Endothelial cell of umbilical vein (primary cell): ENCODE data around the gene MKKS. TPM values are rescaled to one million over a fixed set of nuclear protein-coding genes. Genes with fewer than 3 reads are reported as not detected.

Experiments
- BruUV-seq: library from RNA; stranded (reverse); fragments of 400-500 nt; replicated peaks from 2 replicates; lab custom pipeline; 2021; lab: Mats Ljungman, UMichigan
- CTCF ChIA-PET: fragments of 300-600, 350-600 bp; sonication (Branson Sonifier 250); formaldehyde crosslinking; loops from one replicate; lab custom pipeline; 2021; ENCODE audit warnings: antibody characterized with exemption, inconsistent platforms; lab: Charles Lee
- POLR2A ChIA-PET: fragments of 300-600, 350-600 bp; sonication (Branson Sonifier 250); formaldehyde crosslinking; loops from one replicate; lab custom pipeline; 2021; ENCODE audit warnings: antibody characterized with exemption, inconsistent platforms; lab: Charles Lee
- DNase-seq: peaks from one replicate; pipeline ENCODE4 v3.0.0-alpha.2; 2011; ENCODE audit warnings: low read depth, low spot score
- FAIRE-seq: peaks from 2 replicates; lab custom pipeline; 2011; peaks lifted over from hg19 to GRCh38; lab: Jason Lieb, UNC
- H2AFZ ChIP-seq: 2 replicates; pipeline ENCODE4 v1.6.0; 2012; ENCODE audit warnings: low read depth, low read length, control low read depth, inconsistent platforms
- H3K27ac ChIP-seq: 2 replicates; pipeline ENCODE4 v1.5.1; 2011; ENCODE audit warnings: low read depth, mild to moderate bottlenecking, control low read depth, low read length, moderate library complexity; ENCODE audit not compliant: insufficient read depth
- H3K27me3 ChIP-seq, 2 experiments: 2 replicates each; pipeline versions ENCODE4 v1.6.0 to v1.6.1; 2011; ENCODE audit warnings: low read length in 2 of 2, mixed read lengths in 1 of 2; ENCODE audit not compliant: control insufficient read depth in 2 of 2, insufficient read depth in 2 of 2
- H3K36me3 ChIP-seq, 2 experiments: 2 replicates in 1 of 2; 3 replicates in 1 of 2; pipeline ENCODE4 v1.5.1; 2011; ENCODE audit warnings: low read length in 2 of 2, mild to moderate bottlenecking in 1 of 2, moderate library complexity in 1 of 2; ENCODE audit not compliant: control insufficient read depth in 2 of 2, insufficient read depth in 2 of 2; ENCODE audit errors: extremely low read depth in 1 of 2
- H3K4me1 ChIP-seq: 3 replicates; pipeline ENCODE4 v1.5.1; 2011; ENCODE audit warnings: mild to moderate bottlenecking, low read length; ENCODE audit not compliant: control insufficient read depth, insufficient read depth; ENCODE audit errors: extremely low read depth
- H3K4me2 ChIP-seq: 2 replicates; pipeline ENCODE4 v1.6.1; 2011; ENCODE audit warnings: low read length, control low read depth, mixed read lengths; ENCODE audit not compliant: insufficient read depth
- H3K4me3 ChIP-seq, 3 experiments: fragments of 200-600 bp in 1 of 3; sonication (generic), shearing (Covaris generic) in 1 of 3; replicated peaks in 1 of 3; 2 replicates each; pipeline ENCODE4 v1.5.1; 2011 to 2016; ENCODE audit warnings: control low read depth in 3 of 3, low read length in 3 of 3, mild to moderate bottlenecking in 2 of 3, inconsistent platforms in 1 of 3, low read depth in 1 of 3, moderate library complexity in 1 of 3; ENCODE audit not compliant: insufficient read depth in 1 of 3
- H3K79me2 ChIP-seq: 2 replicates; pipeline ENCODE4 v1.6.0; 2012; ENCODE audit warnings: low read length, inconsistent platforms; ENCODE audit not compliant: control insufficient read depth, insufficient read depth
- H3K9ac ChIP-seq: replicated peaks from 2 replicates; pipeline ENCODE3; 2011; ENCODE audit warnings: low read length, control low read depth; ENCODE audit not compliant: insufficient read depth; ENCODE audit errors: extremely low read depth
- H3K9me1 ChIP-seq: replicated peaks from 3 replicates; pipeline ENCODE4 v1.6.0; 2011; ENCODE audit warnings: mild to moderate bottlenecking, low read length; ENCODE audit not compliant: control insufficient read depth, insufficient read depth; ENCODE audit errors: extremely low read depth
- H3K9me3 ChIP-seq: replicated peaks from 2 replicates; pipeline ENCODE4 v1.5.1; 2012; ENCODE audit warnings: low read length, inconsistent platforms; ENCODE audit not compliant: control insufficient read depth, insufficient read depth
- H4K20me1 ChIP-seq: replicated peaks from 2 replicates; pipeline ENCODE3; 2011; ENCODE audit warnings: mild to moderate bottlenecking, low read length; ENCODE audit not compliant: control insufficient read depth, insufficient read depth; ENCODE audit errors: extremely low read depth
- CTCF ChIP-seq, 2 donors: IDR thresholded peaks; 1 replicate in 1 of 2; 2 replicates in 1 of 2; pipeline ENCODE4 v1.5.1; 2011; ENCODE audit warnings: low read length in 2 of 2, mild to moderate bottlenecking in 2 of 2, moderate library complexity in 2 of 2, control low read depth in 1 of 2, inconsistent platforms in 1 of 2, low read depth in 1 of 2; ENCODE audit not compliant: insufficient read depth in 1 of 2; ENCODE audit errors: extremely low read depth in 1 of 2
- EZH2 ChIP-seq: IDR thresholded peaks from 2 replicates; pipeline ENCODE4 v1.6.1; 2012; ENCODE audit warnings: borderline replicate concordance, low read depth, mild to moderate bottlenecking, moderate library complexity, low read length, inconsistent platforms; ENCODE audit not compliant: severe bottlenecking
- FOS ChIP-seq: IDR thresholded peaks from 2 replicates; pipeline ENCODE4 v1.6.1; 2011; ENCODE audit warnings: mild to moderate bottlenecking, low read length, moderate library complexity, borderline replicate concordance; ENCODE audit not compliant: insufficient read depth
- GATA2 ChIP-seq: IDR thresholded peaks from 2 replicates; pipeline ENCODE4 v1.7.0; 2011; ENCODE audit warnings: low read depth, mild to moderate bottlenecking, moderate library complexity, mixed read lengths, low read length; ENCODE audit not compliant: insufficient read length, insufficient read depth
- JUN ChIP-seq: IDR thresholded peaks from 2 replicates; pipeline ENCODE4 v1.6.1; 2011; ENCODE audit warnings: borderline replicate concordance, low read depth; ENCODE audit not compliant: insufficient read length, insufficient read depth
- MAX ChIP-seq: IDR thresholded peaks from 2 replicates; pipeline ENCODE4 v1.6.1; 2011; ENCODE audit not compliant: insufficient read depth, insufficient read length
- MYC ChIP-seq: IDR thresholded peaks from one replicate; pipeline ENCODE4 v1.6.1; 2011; ENCODE audit warnings: mild to moderate bottlenecking, low read depth, low read length
- POLR2A ChIP-seq: IDR thresholded peaks from 2 replicates; pipeline ENCODE4 v1.6.1; 2012; ENCODE audit warnings: low read depth, mild to moderate bottlenecking, control low read depth, low read length
- POLR2AphosphoS5 ChIP-seq: IDR thresholded peaks from 2 replicates; pipeline ENCODE4 v1.6.1; 2012; ENCODE audit warnings: low read depth, mild to moderate bottlenecking, control low read depth, low read length, moderate library complexity; ENCODE audit not compliant: insufficient read depth
- dilution Hi-C: fragments of 300-500 bp; cut with MboI; formaldehyde crosslinking; loops from one replicate; pipeline ENCODE4 v1.15.0; 2019; ENCODE audit warnings: low sequenced_read_pairs; ENCODE audit not compliant: extremely low pct_ligation_motif_present
- intact Hi-C: fragments of 100-400 bp; cut with micrococcal nuclease; formaldehyde crosslinking; loops from one replicate; pipeline ENCODE4 v1.10.0; 2022
- polyA plus RNA-seq, 4 experiments: library from polyadenylated mRNA; depleted of rRNA in 3 of 4; stranded (reverse) in 3 of 4; unstranded in 1 of 4; fragments of >200 nt; gene quantifications; 2 replicates each; pipeline versions ENCODE4 v1.2.1 to v1.2.3, GENCODE V29; 2011 to 2012; ENCODE audit warnings: missing spikeins in 1 of 4
- total RNA-seq: library from RNA; stranded (reverse); gene quantifications from 2 replicates; pipeline ENCODE4 v1.2.3, GENCODE V29; 2021

MKKS gene
- total and polyA plus RNA-seq, 2 donors (not counting 3 experiments of a cell fraction or from before 2014, with no cell fraction given): 7.9 to 10.5 TPM

- Histone ChIP-seq H3K79me2 (no peaks in the 10 kb centered on the region), H3K9me1 (no peaks in the 10 kb centered on the region), H3K27ac (no peak overlapping the region), H3K4me2 (no peak overlapping the region), H2AFZ (no peak overlapping the region), H3K9me3 (no peaks in the 10 kb centered on the region), H3K4me3 (no peak overlapping the region), H3K36me3 (peaks cover 2 to 8% of the 10 kb centered on the region in 2 experiments), H3K27me3 (no peaks in the 10 kb centered on the region), H3K9ac (no peak overlapping the region), H3K4me1 (no peaks in the 10 kb centered on the region), H4K20me1 (no peaks in the 10 kb centered on the region)
- CTCF ChIA-PET: interaction anchor here (1.0 to 2.9 kb wide), 3 partner anchors 10 to 41 kb away, joined by 3 to 8 read pairs (median 3); no protein-coding TSS in a partner anchor
- intact Hi-C loops: no loop called here
- no TSS peak for BruUV-seq
- FAIRE-seq (no peak), DNase-seq (no peak)
- no peak for TF ChIP-seq POLR2AphosphoS5
- POLR2A ChIA-PET: no interaction called here
- dilution Hi-C loops: no loop called here
These were observed 25.8 kb downstream of the MKKS start for GRCh38 chr20:10408108-10408813.

GRCh38 chr20:10404959-10405530, 29.0 kb downstream of the MKKS start:
- no peaks in the 10 kb centered on the region for H3K79me2 ChIP-seq
- no peaks in the 10 kb centered on the region for H4K20me1 ChIP-seq
- no peak overlapping the region for H3K27ac ChIP-seq
- H3K36me3 ChIP-seq: peaks cover 0 to 8% of the 10 kb centered on the region in 2 experiments
- no peaks in the 10 kb centered on the region for H3K9me1 ChIP-seq
- no peak overlapping the region for H3K9ac ChIP-seq
- H3K27me3 ChIP-seq: no peaks in the 10 kb centered on the region
- ChIA-PET POLR2A (no interaction called here), CTCF (interaction anchor here (1.1 to 3.2 kb wide), 3 partner anchors 8 to 38 kb away, joined by 3 to 13 read pairs (median 3); partner anchors contain the start of gene MKKS)
- DNase-seq (no peak), FAIRE-seq (no peak)
- no peak overlapping the region for H3K4me2 ChIP-seq
- no peaks in the 10 kb centered on the region for H3K4me1 ChIP-seq
- intact Hi-C loops: no loop called here
- H3K9me3 ChIP-seq: no peaks in the 10 kb centered on the region
- BruUV-seq: no TSS peak
- H3K4me3 ChIP-seq: no peak overlapping the region
- no peak for TF ChIP-seq MYC
- TF ChIP-seq GATA2: no peak
- TF ChIP-seq JUN: no peak
- no peak for TF ChIP-seq MAX
- no peak for TF ChIP-seq EZH2
- TF ChIP-seq CTCF (IDR thresholded peaks at IDR 0.05; ENCODE audit: extremely low read depth in 1 of 2, insufficient read depth in 1 of 2, low read depth in 1 of 2, low read length in 2 of 2): no peak
- no peak for TF ChIP-seq POLR2AphosphoS5
- no peak for TF ChIP-seq FOS
- no peak for TF ChIP-seq POLR2A
- H2AFZ ChIP-seq: no peak overlapping the region
- dilution Hi-C loops: no loop called here
